Measurements from ENCODE around the gene GET3. TPM values are rescaled to one million over a fixed set of nuclear protein-coding genes. Genes with fewer than 3 reads are reported as not detected.

GET3 gene
- total RNA-seq, 1 experiment from 2014 or later, result 53.8 TPM

- no TSS peak for BruUV-seq (replicated peaks)
- peaks cover 49% of the 10 kb centered on the region for H3K27me3 Mint-ChIP-seq (ENCODE audit: unreplicated experiment)
- no peak overlapping the region for H3K27ac Mint-ChIP-seq (ENCODE audit: unreplicated experiment)
- H3K36me3 Mint-ChIP-seq (ENCODE audit: insufficient read depth, unreplicated experiment), result peaks cover 23% of the 10 kb centered on the region
- CTCF ChIA-PET, result interaction anchor here (1.0 kb wide), 1 partner anchor 10 kb away, joined by 5 read pairs; no protein-coding TSS in a partner anchor
- TF ChIP-seq CTCF (IDR thresholded peaks at IDR 0.05; ENCODE audit: unreplicated experiment), result no peak
- H3K9me3 Mint-ChIP-seq (ENCODE audit: low read depth, unreplicated experiment), result peaks cover 3% of the 10 kb centered on the region
- H3K4me1 Mint-ChIP-seq (ENCODE audit: low read depth, unreplicated experiment), result peaks cover 16% of the 10 kb centered on the region
- intact Hi-C loops (cut with micrococcal nuclease; ENCODE audit: unreplicated experiment), result no loop called here
- DNase-seq, result no peak
- no peak overlapping the region for H3K4me3 Mint-ChIP-seq (ENCODE audit: low read depth, unreplicated experiment)
Observed at GRCh38 chr19:12749938-12750521, 12.7 kb downstream of the GET3 start.

GRCh38 chr19:12750851-12751250, 13.6 kb downstream of the GET3 start:
- Mint-ChIP-seq H3K27me3 (ENCODE audit: unreplicated experiment) (peaks cover 49% of the 10 kb centered on the region), H3K4me3 (ENCODE audit: low read depth, unreplicated experiment) (no peak overlapping the region), H3K36me3 (ENCODE audit: insufficient read depth, unreplicated experiment) (peaks cover 15% of the 10 kb centered on the region), H3K4me1 (ENCODE audit: low read depth, unreplicated experiment) (peaks cover 16% of the 10 kb centered on the region), H3K27ac (ENCODE audit: unreplicated experiment) (no peak overlapping the region), H3K9me3 (ENCODE audit: low read depth, unreplicated experiment) (peaks cover 3% of the 10 kb centered on the region)
- TF ChIP-seq CTCF (IDR thresholded peaks at IDR 0.05; ENCODE audit: unreplicated experiment), result no peak
- CTCF ChIA-PET, result no interaction called here
- intact Hi-C loops (cut with micrococcal nuclease; ENCODE audit: unreplicated experiment), result no loop called here
- DNase-seq, result no peak
- BruUV-seq (replicated peaks), result no TSS peak

DNA sequence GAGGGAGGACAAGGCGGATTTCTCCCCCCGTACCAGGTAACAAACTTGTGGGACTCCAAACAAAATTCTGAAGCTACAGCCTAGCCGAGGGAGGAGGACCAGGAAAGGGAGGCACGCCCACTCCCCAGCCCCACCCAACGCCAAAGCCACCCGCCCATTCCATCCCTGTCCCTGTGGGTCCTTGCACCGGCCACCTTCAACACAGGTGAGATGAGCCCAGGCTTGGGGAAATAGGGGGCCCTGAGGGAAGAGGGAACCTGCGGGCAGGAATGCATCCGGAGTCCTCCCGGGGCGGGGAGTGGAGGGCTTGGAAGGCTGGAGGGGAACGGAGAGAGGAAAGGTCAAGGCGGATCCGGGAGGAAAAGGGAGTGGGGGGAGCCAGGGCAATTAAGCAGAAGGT, 14.3 kb downstream of the GET3 start, which contains the start of gene BEST2:
Gene BEST2 (plus strand): TSS at position 157 of the 400 bp plus-strand sequence. CDS start 802 bp downstream, outside the sequence.
- Mint-ChIP-seq H3K27ac (ENCODE audit: unreplicated experiment) (no peak within 1 kb of the TSS), H3K27me3 (ENCODE audit: unreplicated experiment) (peaks cover 49% of the 10 kb centered on the region), H3K4me3 (ENCODE audit: low read depth, unreplicated experiment) (no peak within 1 kb of the TSS), H3K36me3 (ENCODE audit: insufficient read depth, unreplicated experiment) (peaks cover 20% of the 10 kb centered on the region), H3K4me1 (ENCODE audit: low read depth, unreplicated experiment) (peaks cover 16% of the 10 kb centered on the region), H3K9me3 (ENCODE audit: low read depth, unreplicated experiment) (peaks cover 3% of the 10 kb centered on the region)
- CTCF ChIA-PET, result no interaction called here
- BruUV-seq (replicated peaks), result no TSS peak
- DNase-seq, result no peak
- intact Hi-C loops (cut with micrococcal nuclease; ENCODE audit: unreplicated experiment), result no loop called here
- TF ChIP-seq CTCF (IDR thresholded peaks at IDR 0.05; ENCODE audit: unreplicated experiment), result no peak

DNA sequence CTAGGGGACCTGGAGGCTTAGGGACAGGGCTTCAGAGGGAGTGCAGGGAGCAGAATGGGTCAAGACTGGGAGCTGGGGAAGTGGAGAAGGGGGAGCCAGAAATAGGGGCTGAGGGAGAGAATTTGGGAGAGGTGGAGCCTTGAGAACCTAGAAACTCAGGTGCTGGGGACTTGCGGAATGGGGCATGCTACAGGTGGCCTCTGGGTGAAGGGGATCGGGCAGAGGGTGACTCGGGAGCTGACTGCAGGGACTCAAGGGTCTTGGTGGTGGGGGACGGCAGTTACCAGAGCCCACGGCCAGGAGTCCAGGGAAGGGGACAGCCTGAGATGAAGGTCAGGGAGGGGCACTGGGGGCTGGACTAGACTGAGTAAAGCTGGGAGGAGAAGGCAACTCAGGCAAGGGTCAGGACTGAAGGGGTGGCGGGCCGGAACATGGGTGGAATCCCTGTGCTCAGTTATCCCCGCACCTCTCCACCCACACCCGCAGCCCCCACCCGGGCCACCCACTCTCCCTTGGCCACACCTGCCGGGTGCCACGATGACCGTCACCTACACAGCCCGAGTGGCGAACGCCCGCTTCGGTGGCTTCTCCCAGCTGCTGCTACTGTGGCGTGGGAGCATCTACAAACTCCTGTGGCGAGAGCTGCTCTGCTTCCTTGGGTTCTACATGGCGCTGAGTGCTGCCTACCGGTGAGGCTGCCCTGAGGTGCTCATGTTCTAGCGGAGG, 14.9 kb downstream of the GET3 start:
- CTCF ChIA-PET, result no interaction called here
- H3K27ac Mint-ChIP-seq (ENCODE audit: unreplicated experiment), result no peak overlapping the region
- no peak for DNase-seq
- TF ChIP-seq CTCF (IDR thresholded peaks at IDR 0.05; ENCODE audit: unreplicated experiment), result no peak
- H3K36me3 Mint-ChIP-seq (ENCODE audit: insufficient read depth, unreplicated experiment), result peaks cover 20% of the 10 kb centered on the region
- peaks cover 16% of the 10 kb centered on the region for H3K4me1 Mint-ChIP-seq (ENCODE audit: low read depth, unreplicated experiment)
- no TSS peak for BruUV-seq (replicated peaks)
- peaks cover 49% of the 10 kb centered on the region for H3K27me3 Mint-ChIP-seq (ENCODE audit: unreplicated experiment)
- H3K4me3 Mint-ChIP-seq (ENCODE audit: low read depth, unreplicated experiment), result no peak overlapping the region
- intact Hi-C loops (cut with micrococcal nuclease; ENCODE audit: unreplicated experiment), result no loop called here
- H3K9me3 Mint-ChIP-seq (ENCODE audit: low read depth, unreplicated experiment), result peaks cover 3% of the 10 kb centered on the region
